H9 (cell line): ENCODE data around the gene ARMH3. TPM values are rescaled to one million over a fixed set of nuclear protein-coding genes. Genes with fewer than 3 reads are reported as not detected.

Source experiments
- DNase-seq: peaks from one replicate; pipeline ENCODE4 v3.0.0-alpha.2; 2017
- H2AFZ ChIP-seq: one replicate; pipeline ENCODE4 v1.6.1; 2013; ENCODE audit warnings: mild to moderate bottlenecking, low read length, control low read depth, moderate library complexity
- H2AK5ac ChIP-seq: 2 replicates; pipeline ENCODE4 v1.6.1; 2013; ENCODE audit warnings: low read length, control low read depth, mixed read lengths; ENCODE audit not compliant: insufficient read length
- H2BK120ac ChIP-seq: one replicate; pipeline ENCODE4 v1.6.1; 2013; ENCODE audit warnings: low read depth, mild to moderate bottlenecking, low read length, control low read depth, inconsistent platforms; ENCODE audit not compliant: poor library complexity, severe bottlenecking
- H2BK12ac ChIP-seq: 2 replicates; pipeline ENCODE4 v1.6.1; 2013; ENCODE audit warnings: low read length, control low read depth, mixed read lengths, low read depth; ENCODE audit not compliant: insufficient read length
- H2BK15ac ChIP-seq: 2 replicates; pipeline ENCODE4 v1.6.1; 2013; ENCODE audit warnings: low read depth, low read length, control low read depth
- H2BK20ac ChIP-seq: one replicate; pipeline ENCODE4 v1.6.1; 2013; ENCODE audit warnings: low read depth, mild to moderate bottlenecking, low read length, control low read depth, inconsistent platforms; ENCODE audit not compliant: poor library complexity, severe bottlenecking
- H2BK5ac ChIP-seq: 2 replicates; pipeline ENCODE4 v1.6.1; 2013; ENCODE audit warnings: low read length, control low read depth, mixed read lengths; ENCODE audit not compliant: insufficient read length
- H3K14ac ChIP-seq: 2 replicates; pipeline ENCODE4 v1.6.1; 2013; ENCODE audit warnings: low read length, control low read depth; ENCODE audit not compliant: insufficient read depth
- H3K18ac ChIP-seq: 2 replicates; pipeline ENCODE4 v1.6.1; 2013; ENCODE audit warnings: low read depth, mild to moderate bottlenecking, mixed read lengths, low read length, control low read depth; ENCODE audit not compliant: insufficient read length
- H3K23ac ChIP-seq: 2 replicates; pipeline ENCODE4 v1.6.1; 2013; ENCODE audit warnings: low read length, control low read depth, mixed read lengths, low read depth; ENCODE audit not compliant: insufficient read length
- H3K23me2 ChIP-seq: 2 replicates; pipeline ENCODE4 v1.6.1; 2013; ENCODE audit warnings: low read depth, mild to moderate bottlenecking, mixed read lengths, low read length, control low read depth; ENCODE audit not compliant: insufficient read length, poor library complexity, severe bottlenecking
- H3K27ac ChIP-seq: 2 replicates; pipeline ENCODE4 v1.5.1; 2013; ENCODE audit warnings: low read length, control low read depth, mixed read lengths, low read depth; ENCODE audit not compliant: insufficient read length
- H3K27me3 ChIP-seq: 2 replicates; pipeline ENCODE4 v1.6.1; 2013; ENCODE audit warnings: low read length, control low read depth, inconsistent platforms; ENCODE audit not compliant: insufficient read depth
- H3K4ac ChIP-seq: 2 replicates; pipeline ENCODE4 v1.6.1; 2013; ENCODE audit warnings: low read depth, mild to moderate bottlenecking, control low read depth, inconsistent platforms, low read length, moderate library complexity
- H3K4me1 ChIP-seq: 2 replicates; pipeline ENCODE4 v1.6.1; 2013; ENCODE audit warnings: low read length, control low read depth, inconsistent platforms; ENCODE audit not compliant: insufficient read depth
- H3K4me2 ChIP-seq: 2 replicates; pipeline ENCODE4 v1.6.1; 2013; ENCODE audit warnings: low read length, control low read depth, mixed read lengths; ENCODE audit not compliant: insufficient read length, insufficient read depth
- H3K56ac ChIP-seq: 2 replicates; pipeline ENCODE4 v1.6.1; 2013; ENCODE audit warnings: low read depth, mild to moderate bottlenecking, mixed read lengths, low read length, control low read depth; ENCODE audit not compliant: insufficient read length
- H3K79me1 ChIP-seq: 2 replicates; pipeline ENCODE4 v1.6.1; 2013; ENCODE audit warnings: low read depth, mild to moderate bottlenecking, moderate library complexity, low read length, control low read depth, inconsistent platforms; ENCODE audit not compliant: insufficient read depth, poor library complexity, severe bottlenecking
- H3K79me2 ChIP-seq: 2 replicates; pipeline ENCODE4 v1.6.1; 2013; ENCODE audit warnings: low read length, control low read depth, inconsistent platforms; ENCODE audit not compliant: insufficient read depth
- H3K9ac ChIP-seq: 2 replicates; pipeline ENCODE4 v1.6.1; 2013; ENCODE audit warnings: low read length, control low read depth, mixed read lengths; ENCODE audit not compliant: insufficient read length; ENCODE audit errors: extremely low read depth
- H3K9me3 ChIP-seq: one replicate; pipeline ENCODE4 v1.6.1; 2013; ENCODE audit warnings: low read depth, low read length, inconsistent platforms; ENCODE audit not compliant: control insufficient read depth
- H3T11ph ChIP-seq: one replicate; pipeline ENCODE4 v1.6.1; 2013; ENCODE audit warnings: mild to moderate bottlenecking, low read length, control low read depth, inconsistent platforms
- H4K20me1 ChIP-seq: one replicate; pipeline ENCODE4 v1.6.1; 2013; ENCODE audit not compliant: control insufficient read depth, insufficient read length, insufficient read depth
- H4K5ac ChIP-seq: 2 replicates; pipeline ENCODE4 v1.6.1; 2013; ENCODE audit warnings: low read depth, mild to moderate bottlenecking, mixed read lengths, low read length, control low read depth; ENCODE audit not compliant: insufficient read length
- H4K8ac ChIP-seq: replicated peaks from 2 replicates; pipeline ENCODE4 v1.6.1; 2013; ENCODE audit warnings: low read length, control low read depth, mixed read lengths, low read depth; ENCODE audit not compliant: insufficient read length
- H4K91ac ChIP-seq: 2 replicates; pipeline ENCODE4 v1.6.1; 2013; ENCODE audit warnings: low read depth, mild to moderate bottlenecking, moderate library complexity, mixed read lengths, low read length, control low read depth; ENCODE audit not compliant: insufficient read length
- H3K27ac Mint-ChIP-seq, 3 experiments: 2 replicates in 2 of 3; 3 replicates in 1 of 3; pipeline ENCODE4 v1.8.0; 2020 to 2021; ENCODE audit warnings: mixed read lengths in 3 of 3, mild to moderate bottlenecking in 1 of 3, moderate library complexity in 1 of 3
- H3K27me3 Mint-ChIP-seq: 2 replicates; pipeline ENCODE4 v1.8.0; 2021; ENCODE audit warnings: low read depth, mild to moderate bottlenecking, moderate library complexity, mixed read lengths
- H3K36me3 Mint-ChIP-seq, 3 experiments: 2 replicates in 2 of 3; 3 replicates in 1 of 3; pipeline ENCODE4 v1.8.0; 2020 to 2021; ENCODE audit warnings: low read depth in 3 of 3, mixed read lengths in 3 of 3; ENCODE audit not compliant: insufficient read depth in 1 of 3
- H3K4me1 Mint-ChIP-seq, 2 experiments: 2 replicates each; pipeline ENCODE4 v1.8.0; 2020; ENCODE audit warnings: mixed read lengths in 2 of 2
- H3K4me3 Mint-ChIP-seq, 2 experiments: 2 replicates in 1 of 2; 3 replicates in 1 of 2; pipeline ENCODE4 v1.8.0; 2020 to 2021; ENCODE audit warnings: mild to moderate bottlenecking in 2 of 2, mixed read lengths in 2 of 2, moderate library complexity in 1 of 2
- H3K9me3 Mint-ChIP-seq, 2 experiments: 2 replicates in 1 of 2; 3 replicates in 1 of 2; pipeline ENCODE4 v1.8.0; 2020; ENCODE audit warnings: mild to moderate bottlenecking in 2 of 2, mixed read lengths in 2 of 2, moderate library complexity in 1 of 2
- WGBS: extraction: QIAGEN DNeasy Blood & Tissue Kit; methylation state at CpG from one replicate; pipeline ENCODE4 v1.1.7; 2013; ENCODE audit warnings: missing lambda C conversion rate, low lambda C conversion rate, mixed read lengths; ENCODE audit not compliant: insufficient read length; ENCODE audit errors: extremely low coverage; 5-methylcytosine and 5-hydroxymethylcytosine counted together
- total RNA-seq: library from RNA; stranded (reverse); gene quantifications from 2 replicates; pipeline ENCODE4 v1.2.1, GENCODE V29; 2021
- TF ChIP-seq, protein P1 (sequence below): fragments of 200-600 bp; sonication (generic); conservative IDR thresholded peaks from 3 replicates; pipeline ENCODE4 v1.8.0; 2021; ENCODE audit warnings: antibody characterized with exemption, mild to moderate bottlenecking

ARMH3 gene
- total RNA-seq, 1 experiment from 2014 or later, result 20.4 TPM

DNA sequence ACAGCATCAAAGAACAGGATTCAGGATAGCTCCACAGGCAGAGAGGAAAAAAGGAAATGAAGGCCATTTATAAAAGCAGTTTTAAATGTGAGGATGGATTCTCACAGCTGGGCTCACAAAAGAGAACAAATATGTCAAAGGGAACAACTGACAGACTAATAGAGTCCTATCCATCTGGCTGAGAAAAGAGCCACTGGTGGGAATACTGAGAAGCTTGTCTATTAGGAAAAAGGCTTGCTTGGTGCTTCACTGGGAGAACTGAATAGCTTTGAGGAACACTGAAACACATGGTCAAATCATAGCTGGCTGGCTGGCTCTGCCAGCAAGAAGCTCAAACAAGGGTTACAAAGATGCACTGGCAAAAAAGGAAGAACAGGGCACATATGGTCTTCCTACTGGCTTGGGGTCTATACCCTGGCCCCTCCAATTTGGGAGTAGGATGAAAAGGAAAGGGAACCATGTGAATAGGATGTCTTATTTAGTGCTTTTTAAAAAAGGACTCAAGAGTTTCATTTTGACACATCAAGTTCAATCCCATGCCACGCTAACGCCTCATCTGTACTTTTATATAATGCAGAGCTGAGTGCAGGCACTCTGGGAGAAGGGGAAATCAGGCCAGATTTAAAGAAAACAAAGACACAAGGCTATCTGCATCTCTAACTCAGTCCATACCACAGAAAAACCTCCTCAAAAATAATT lies 167.6 kb downstream of the ARMH3 start:
- Histone ChIP-seq H2BK5ac (no peak overlapping the region), H3K79me1 (no peaks in the 10 kb centered on the region), H3K23ac (no peak overlapping the region), H3K27ac (no peak overlapping the region), H3K4me1 (no peaks in the 10 kb centered on the region), H2BK12ac (no peak overlapping the region), H3K14ac (no peak overlapping the region), H3K9ac (no peak overlapping the region), H3K4me2 (no peak overlapping the region), H4K20me1 (no peaks in the 10 kb centered on the region), H3K9me3 (no peaks in the 10 kb centered on the region), H3K79me2 (no peaks in the 10 kb centered on the region), H4K91ac (no peak overlapping the region), H2AFZ (no peak overlapping the region), H3K27me3 (no peaks in the 10 kb centered on the region), H4K8ac (no peak overlapping the region), H3K18ac (no peak overlapping the region), H2BK20ac (no peak overlapping the region), H2AK5ac (no peak overlapping the region), H3T11ph (no peak overlapping the region), H2BK120ac (no peak overlapping the region), H3K56ac (no peak overlapping the region), H3K4ac (no peak overlapping the region), H4K5ac (no peak overlapping the region), H2BK15ac (no peak overlapping the region), H3K23me2 (no peaks in the 10 kb centered on the region)
- H3K4me3 Mint-ChIP-seq, result no peak overlapping the region
- peaks cover 0 to 1% (median 0%) of the 10 kb centered on the region in 3 experiments; a peak in 2 of 7 replicates for H3K36me3 Mint-ChIP-seq
- H3K9me3 Mint-ChIP-seq, result no peaks in the 10 kb centered on the region
- WGBS, result no CpG with 5 or more reads among the region's 2 CpGs
- H3K4me1 Mint-ChIP-seq, result 0 out of 4 replicates have a peak, but pooled peaks cover 0 to under 1% of the 10 kb centered on the region in 2 experiments
- DNase-seq, result no peak
- no peaks in the 10 kb centered on the region for H3K27me3 Mint-ChIP-seq
- no peak overlapping the region; a peak in 1 of 7 replicates for H3K27ac Mint-ChIP-seq
- TF ChIP-seq, protein P1, sequence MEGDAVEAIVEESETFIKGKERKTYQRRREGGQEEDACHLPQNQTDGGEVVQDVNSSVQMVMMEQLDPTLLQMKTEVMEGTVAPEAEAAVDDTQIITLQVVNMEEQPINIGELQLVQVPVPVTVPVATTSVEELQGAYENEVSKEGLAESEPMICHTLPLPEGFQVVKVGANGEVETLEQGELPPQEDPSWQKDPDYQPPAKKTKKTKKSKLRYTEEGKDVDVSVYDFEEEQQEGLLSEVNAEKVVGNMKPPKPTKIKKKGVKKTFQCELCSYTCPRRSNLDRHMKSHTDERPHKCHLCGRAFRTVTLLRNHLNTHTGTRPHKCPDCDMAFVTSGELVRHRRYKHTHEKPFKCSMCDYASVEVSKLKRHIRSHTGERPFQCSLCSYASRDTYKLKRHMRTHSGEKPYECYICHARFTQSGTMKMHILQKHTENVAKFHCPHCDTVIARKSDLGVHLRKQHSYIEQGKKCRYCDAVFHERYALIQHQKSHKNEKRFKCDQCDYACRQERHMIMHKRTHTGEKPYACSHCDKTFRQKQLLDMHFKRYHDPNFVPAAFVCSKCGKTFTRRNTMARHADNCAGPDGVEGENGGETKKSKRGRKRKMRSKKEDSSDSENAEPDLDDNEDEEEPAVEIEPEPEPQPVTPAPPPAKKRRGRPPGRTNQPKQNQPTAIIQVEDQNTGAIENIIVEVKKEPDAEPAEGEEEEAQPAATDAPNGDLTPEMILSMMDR, result no peak
